Keratinocyte (primary cell): Measurements from ENCODE around the gene SAMD10. TPM values are rescaled to one million over a fixed set of nuclear protein-coding genes. Genes with fewer than 3 reads are reported as not detected.

ENCODE experiments used
- DNase-seq: peaks from one replicate; pipeline ENCODE4 v3.0.0-alpha.2; 2011; ENCODE audit warnings: low read depth, missing footprints, low spot score
- FAIRE-seq: peaks from 2 replicates; lab custom pipeline; 2011; peaks lifted over from hg19 to GRCh38; lab: Jason Lieb, UNC
- H2AFZ ChIP-seq: 2 replicates; pipeline ENCODE4 v1.6.0; 2012; ENCODE audit warnings: low read length, control low read depth, inconsistent platforms; ENCODE audit not compliant: control insufficient read depth
- H3K27ac ChIP-seq: 2 replicates; pipeline ENCODE4 v1.5.1; 2011; ENCODE audit warnings: low read length; ENCODE audit not compliant: control insufficient read depth, insufficient read depth
- H3K27me3 ChIP-seq: 3 replicates; pipeline ENCODE4 v1.6.0; 2011; ENCODE audit warnings: low read length; ENCODE audit not compliant: control insufficient read depth, insufficient read depth; ENCODE audit errors: extremely low read depth
- H3K36me3 ChIP-seq, 2 experiments: 2 replicates in 1 of 2; 3 replicates in 1 of 2; pipeline ENCODE4 v1.5.1; 2011; ENCODE audit warnings: low read length in 2 of 2, mild to moderate bottlenecking in 1 of 2; ENCODE audit not compliant: control insufficient read depth in 2 of 2, insufficient read depth in 2 of 2; ENCODE audit errors: extremely low read depth in 1 of 2
- H3K4me1 ChIP-seq: 3 replicates; pipeline ENCODE4 v1.5.1; 2011; ENCODE audit warnings: low read length; ENCODE audit not compliant: control insufficient read depth, insufficient read depth; ENCODE audit errors: extremely low read depth
- H3K4me2 ChIP-seq: 3 replicates; pipeline ENCODE4 v1.6.0; 2011; ENCODE audit warnings: low read depth, low read length; ENCODE audit not compliant: control insufficient read depth, insufficient read depth; ENCODE audit errors: extremely low read depth
- H3K4me3 ChIP-seq, 3 experiments: fragments of 200-600 bp in 1 of 3; sonication (generic) in 1 of 3; 2 replicates in 2 of 3; 3 replicates in 1 of 3; pipeline ENCODE4 v1.5.1; 2011 to 2016; ENCODE audit warnings: low read length in 3 of 3, mild to moderate bottlenecking in 3 of 3, control low read depth in 2 of 3, inconsistent platforms in 1 of 3, low read depth in 1 of 3, mixed read lengths in 1 of 3, mixed run types in 1 of 3, moderate library complexity in 1 of 3; ENCODE audit not compliant: control insufficient read depth in 2 of 3, insufficient read depth in 2 of 3; ENCODE audit errors: extremely low read depth in 1 of 3
- H3K79me2 ChIP-seq: 2 replicates; pipeline ENCODE4 v1.6.0; 2012; ENCODE audit warnings: low read length; ENCODE audit not compliant: control insufficient read depth, insufficient read depth
- H3K9ac ChIP-seq: 3 replicates; pipeline ENCODE4 v1.6.0; 2011; ENCODE audit warnings: low read length; ENCODE audit not compliant: control insufficient read depth, insufficient read depth; ENCODE audit errors: extremely low read depth
- H3K9me1 ChIP-seq: 3 replicates; pipeline ENCODE4 v1.6.0; 2011; ENCODE audit warnings: low read length; ENCODE audit not compliant: control insufficient read depth, insufficient read depth; ENCODE audit errors: extremely low read depth
- H3K9me3 ChIP-seq: 2 replicates; pipeline ENCODE4 v1.5.1; 2012; ENCODE audit warnings: low read depth, low read length; ENCODE audit not compliant: control insufficient read depth
- H4K20me1 ChIP-seq: 3 replicates; pipeline ENCODE4 v1.6.0; 2011; ENCODE audit warnings: low read length; ENCODE audit not compliant: control insufficient read depth, insufficient read depth; ENCODE audit errors: extremely low read depth
- EZH2 ChIP-seq: IDR thresholded peaks from one replicate; pipeline ENCODE4 v1.6.1; 2012; ENCODE audit warnings: inconsistent platforms, mild to moderate bottlenecking, low read length, moderate library complexity
- dilution Hi-C: fragments of 300-500 bp; cut with MboI; formaldehyde crosslinking; loops from one replicate; pipeline ENCODE4 v1.7.0; 2020; ENCODE audit warnings: low sequenced_read_pairs; ENCODE audit not compliant: extremely low pct_ligation_motif_present
- polyA plus RNA-seq, 5 experiments: library from polyadenylated mRNA; depleted of rRNA in 3 of 5; stranded (reverse) in 3 of 5; stranded (forward) in 1 of 5; unstranded in 1 of 5; fragments of >200 nt; gene quantifications; 1 replicate in 1 of 5; 2 replicates in 3 of 5; 3 replicates in 1 of 5; pipeline versions ENCODE4 v1.2.1 to v1.2.3, GENCODE V29; 2011 to 2012; ENCODE audit warnings: missing spikeins in 2 of 5, low read depth in 1 of 5, low replicate concordance in 1 of 5
- TF ChIP-seq, protein P1 (sequence below), 3 experiments: IDR thresholded peaks in 1 of 3; conservative IDR thresholded peaks in 1 of 3; optimal IDR thresholded peaks in 1 of 3; 2 replicates in 2 of 3; 3 replicates in 1 of 3; pipeline versions ENCODE3 to v1.5.1; 2011; ENCODE audit warnings: low read length in 3 of 3, mild to moderate bottlenecking in 3 of 3, moderate library complexity in 2 of 3, control low read depth in 1 of 3, inconsistent platforms in 1 of 3; ENCODE audit not compliant: insufficient read depth in 2 of 3; ENCODE audit errors: extremely low read depth in 1 of 3

Gene SAMD10
- polyA plus RNA-seq, 1 donor (not counting 4 experiments of a cell fraction or from before 2014, with no cell fraction given) = 0.45 TPM

DNA sequence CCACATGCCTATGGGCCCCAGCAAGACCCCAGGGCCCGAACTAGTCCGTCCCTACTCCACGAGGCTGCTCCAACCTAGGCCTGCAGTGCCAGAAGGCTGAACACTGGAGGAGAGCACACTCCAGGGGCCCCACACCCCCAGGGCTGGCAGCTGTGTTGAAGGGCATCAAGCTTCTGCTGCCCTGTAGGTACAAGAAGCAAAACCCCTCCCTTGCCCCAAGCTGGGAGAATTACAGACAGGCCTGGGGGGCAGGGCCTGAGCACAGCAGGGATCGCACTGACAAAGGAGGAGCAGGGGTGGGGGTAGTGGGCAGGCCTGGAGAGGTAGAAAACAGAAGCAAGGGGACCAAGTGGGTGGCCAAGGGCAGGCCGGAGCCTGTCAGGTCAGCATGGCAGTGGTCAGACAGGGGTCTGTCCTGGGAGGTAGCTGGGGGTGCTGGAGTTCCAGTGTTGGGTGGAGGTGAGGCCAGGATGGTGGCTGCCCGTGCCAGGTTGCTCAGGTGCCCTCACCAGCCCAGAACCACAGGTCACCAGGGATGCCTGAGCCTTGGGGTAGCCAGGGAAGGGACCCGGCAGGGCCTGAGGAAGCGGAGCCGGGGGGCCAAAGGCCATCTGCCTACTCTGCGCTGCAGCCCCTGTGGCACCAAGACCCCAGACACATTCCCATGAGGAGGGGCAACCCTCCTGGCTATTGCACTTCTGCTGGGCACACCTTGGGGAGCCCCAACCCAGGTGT, 20.3 kb downstream of the SAMD10 start:
- Histone ChIP-seq H4K20me1 (peaks cover 4% of the 10 kb centered on the region), H3K4me1 (peaks cover 21% of the 10 kb centered on the region), H3K4me2 (no peak overlapping the region), H3K4me3 (no peak overlapping the region), H3K27ac (no peak overlapping the region), H2AFZ (no peak overlapping the region), H3K27me3 (no peaks in the 10 kb centered on the region), H3K9me3 (no peaks in the 10 kb centered on the region), H3K36me3 (peaks cover 23 to 26% of the 10 kb centered on the region in 2 experiments), H3K9me1 (no peaks in the 10 kb centered on the region), H3K79me2 (peaks cover 20% of the 10 kb centered on the region), H3K9ac (no peak overlapping the region)
- dilution Hi-C loops = no loop called here
- TF ChIP-seq, protein P1, sequence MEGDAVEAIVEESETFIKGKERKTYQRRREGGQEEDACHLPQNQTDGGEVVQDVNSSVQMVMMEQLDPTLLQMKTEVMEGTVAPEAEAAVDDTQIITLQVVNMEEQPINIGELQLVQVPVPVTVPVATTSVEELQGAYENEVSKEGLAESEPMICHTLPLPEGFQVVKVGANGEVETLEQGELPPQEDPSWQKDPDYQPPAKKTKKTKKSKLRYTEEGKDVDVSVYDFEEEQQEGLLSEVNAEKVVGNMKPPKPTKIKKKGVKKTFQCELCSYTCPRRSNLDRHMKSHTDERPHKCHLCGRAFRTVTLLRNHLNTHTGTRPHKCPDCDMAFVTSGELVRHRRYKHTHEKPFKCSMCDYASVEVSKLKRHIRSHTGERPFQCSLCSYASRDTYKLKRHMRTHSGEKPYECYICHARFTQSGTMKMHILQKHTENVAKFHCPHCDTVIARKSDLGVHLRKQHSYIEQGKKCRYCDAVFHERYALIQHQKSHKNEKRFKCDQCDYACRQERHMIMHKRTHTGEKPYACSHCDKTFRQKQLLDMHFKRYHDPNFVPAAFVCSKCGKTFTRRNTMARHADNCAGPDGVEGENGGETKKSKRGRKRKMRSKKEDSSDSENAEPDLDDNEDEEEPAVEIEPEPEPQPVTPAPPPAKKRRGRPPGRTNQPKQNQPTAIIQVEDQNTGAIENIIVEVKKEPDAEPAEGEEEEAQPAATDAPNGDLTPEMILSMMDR (optimal IDR thresholded peaks at IDR 0.05 in 1 of 3, IDR thresholded peaks at IDR 0.05 in 1 of 3, conservative IDR thresholded peaks at IDR 0.05 in 1 of 3; ENCODE audit: extremely low read depth in 1 of 3, insufficient read depth in 2 of 3, low read length in 3 of 3) = no peak
- TF ChIP-seq EZH2 = no peak
- FAIRE-seq (no peak), DNase-seq (no peak)

DNA sequence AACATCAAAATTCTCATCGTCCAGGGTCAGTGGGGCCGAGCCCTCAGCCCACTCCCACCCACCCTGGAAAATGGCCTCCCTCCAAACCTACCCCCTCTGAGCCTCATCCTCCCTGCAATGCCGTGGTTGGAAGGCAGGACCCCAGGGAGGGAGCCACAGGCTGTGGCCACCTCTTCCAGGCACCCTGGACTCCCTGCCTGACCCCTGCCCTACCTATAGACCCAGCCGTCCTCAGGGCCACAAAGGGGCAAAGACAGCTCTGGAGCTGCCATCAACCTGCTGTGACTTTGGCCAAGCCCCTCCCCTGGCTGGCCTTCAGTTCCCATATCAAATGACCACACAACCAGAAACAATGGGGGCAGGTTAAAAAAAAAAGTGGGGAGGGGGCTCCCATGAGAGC, 21.0 kb downstream of the SAMD10 start:
- Histone ChIP-seq H3K4me2 (no peak overlapping the region), H3K4me3 (no peak overlapping the region), H4K20me1 (peaks cover 7% of the 10 kb centered on the region), H3K36me3 (peaks cover 17 to 25% of the 10 kb centered on the region in 2 experiments), H3K9ac (no peak overlapping the region), H3K27ac (no peak overlapping the region), H3K9me3 (no peaks in the 10 kb centered on the region), H3K79me2 (peaks cover 27% of the 10 kb centered on the region), H3K27me3 (no peaks in the 10 kb centered on the region), H3K9me1 (no peaks in the 10 kb centered on the region), H2AFZ (no peak overlapping the region), H3K4me1 (peaks cover 21% of the 10 kb centered on the region)
- dilution Hi-C loops = no loop called here
- TF ChIP-seq, protein P1 (optimal IDR thresholded peaks at IDR 0.05 in 1 of 3, IDR thresholded peaks at IDR 0.05 in 1 of 3, conservative IDR thresholded peaks at IDR 0.05 in 1 of 3; ENCODE audit: extremely low read depth in 1 of 3, insufficient read depth in 2 of 3, low read length in 3 of 3) = no peak
- TF ChIP-seq EZH2 = no peak
- FAIRE-seq = no peak
- no peak for DNase-seq
